Loucy (cell line): Measurements from ENCODE around the gene TOB2.

Source experiments
- EZH2phosphoT487 ChIP-seq: fragments of 200-600 bp; IDR thresholded peaks from 2 replicates; pipeline ENCODE4 v1.6.1; 2018; ENCODE audit warnings: antibody characterized with exemption, mild to moderate bottlenecking, moderate library complexity, borderline replicate concordance
- TF ChIP-seq, protein P1 (sequence below): fragments of 200-600 bp; sonication (generic); conservative IDR thresholded peaks from 2 replicates; pipeline ENCODE4 v1.5.1; 2014; ENCODE audit warnings: mild to moderate bottlenecking, antibody characterized with exemption, low read length

DNA sequence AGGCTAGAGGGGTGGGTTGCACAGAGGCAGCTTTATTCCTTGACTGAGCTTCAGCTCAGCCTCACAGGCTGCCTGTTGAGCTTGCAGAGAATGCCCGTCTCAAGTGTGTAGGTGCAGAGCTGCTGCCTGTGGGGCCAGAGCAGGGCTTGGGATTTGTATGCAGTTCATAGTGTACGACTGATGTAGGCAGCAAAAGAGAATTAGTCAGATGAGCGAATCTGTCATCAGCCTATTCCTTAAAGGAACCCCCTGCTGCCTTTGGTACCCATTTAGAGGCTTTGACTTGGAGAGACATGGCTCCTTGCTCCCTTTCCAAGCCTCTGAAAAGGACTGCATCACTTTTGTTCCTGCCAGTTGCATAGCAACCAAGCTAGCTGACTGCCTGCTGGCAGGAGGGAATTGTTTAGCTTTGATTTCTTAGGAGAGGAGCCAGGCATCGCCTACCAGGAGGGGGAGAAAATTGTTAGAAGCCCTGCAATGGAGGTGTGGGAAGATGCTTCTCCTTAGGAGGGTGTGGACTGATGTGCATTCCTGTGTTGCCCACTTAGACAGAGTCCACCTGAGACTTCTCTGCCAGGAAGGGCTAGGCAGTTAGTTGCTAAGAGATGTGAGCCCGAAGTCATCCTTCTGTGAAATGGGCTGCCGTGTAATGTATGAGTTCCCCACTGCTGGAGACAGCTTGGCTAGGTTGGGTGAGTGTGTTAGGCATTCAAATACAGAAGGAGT is 33.2 kb upstream of the TOB2 start:
- TF ChIP-seq EZH2phosphoT487 = no peak
- TF ChIP-seq, protein P1, sequence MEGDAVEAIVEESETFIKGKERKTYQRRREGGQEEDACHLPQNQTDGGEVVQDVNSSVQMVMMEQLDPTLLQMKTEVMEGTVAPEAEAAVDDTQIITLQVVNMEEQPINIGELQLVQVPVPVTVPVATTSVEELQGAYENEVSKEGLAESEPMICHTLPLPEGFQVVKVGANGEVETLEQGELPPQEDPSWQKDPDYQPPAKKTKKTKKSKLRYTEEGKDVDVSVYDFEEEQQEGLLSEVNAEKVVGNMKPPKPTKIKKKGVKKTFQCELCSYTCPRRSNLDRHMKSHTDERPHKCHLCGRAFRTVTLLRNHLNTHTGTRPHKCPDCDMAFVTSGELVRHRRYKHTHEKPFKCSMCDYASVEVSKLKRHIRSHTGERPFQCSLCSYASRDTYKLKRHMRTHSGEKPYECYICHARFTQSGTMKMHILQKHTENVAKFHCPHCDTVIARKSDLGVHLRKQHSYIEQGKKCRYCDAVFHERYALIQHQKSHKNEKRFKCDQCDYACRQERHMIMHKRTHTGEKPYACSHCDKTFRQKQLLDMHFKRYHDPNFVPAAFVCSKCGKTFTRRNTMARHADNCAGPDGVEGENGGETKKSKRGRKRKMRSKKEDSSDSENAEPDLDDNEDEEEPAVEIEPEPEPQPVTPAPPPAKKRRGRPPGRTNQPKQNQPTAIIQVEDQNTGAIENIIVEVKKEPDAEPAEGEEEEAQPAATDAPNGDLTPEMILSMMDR = no peak
